K562 (cell line): ENCODE results near the gene CHD6. TPM values are rescaled to one million over a fixed set of nuclear protein-coding genes. Genes with fewer than 3 reads are reported as not detected.
A peak's percentile ranks its signal among the peaks of the same experiment; 100 is the strongest.

Source experiments
- ARID4B ChIP-seq: sonication (generic); formaldehyde crosslinking; IDR thresholded peaks from 2 replicates; pipeline ENCODE4 v1.8.0; 2022; ENCODE audit warnings: mild to moderate bottlenecking, missing genetic modification reagents
- CBFA2T2 ChIP-seq: fragments of 450-650 bp; conservative IDR thresholded peaks from 2 replicates; pipeline ENCODE4 v1.6.1; 2017; ENCODE audit warnings: mild to moderate bottlenecking
- E2F8 ChIP-seq: fragments of 450-650 bp; IDR thresholded peaks from 2 replicates; pipeline ENCODE4 v1.7.1; 2018; ENCODE audit warnings: mild to moderate bottlenecking, low read depth; ENCODE audit not compliant: partially characterized antibody
- ELF4 ChIP-seq: fragments of 450-650 bp; formaldehyde crosslinking; IDR thresholded peaks from 2 replicates; pipeline ENCODE4 v1.4.0; 2022; ENCODE audit warnings: missing genetic modification characterization
- FOSL1 ChIP-seq: fragments of 200-800 bp; sonication (Bioruptor generic); conservative IDR thresholded peaks from 2 replicates; pipeline ENCODE4 v1.6.1; 2016; ENCODE audit warnings: missing genetic modification characterization, missing compliant biosample characterization
- JUND ChIP-seq, 2 experiments: IDR thresholded peaks; 2 replicates in 1 of 2; 3 replicates in 1 of 2; pipeline ENCODE4 v1.6.1; 2011; ENCODE audit warnings: borderline replicate concordance in 2 of 2, low read depth in 2 of 2, low read length in 2 of 2, improper control_type of control experiment in 1 of 2, missing biosample characterization in 1 of 2, missing genetic modification characterization in 1 of 2, missing genetic modification reagents in 1 of 2
- PKNOX1 ChIP-seq: fragments of 450-650 bp; IDR thresholded peaks from 2 replicates; pipeline ENCODE4 v1.6.1; 2016
- SRSF1 ChIP-seq: fragments of 200-400 bp; formaldehyde crosslinking; IDR thresholded peaks from 2 replicates; pipeline ENCODE4 v1.6.1; 2017; ENCODE audit warnings: mild to moderate bottlenecking, low read depth, low read length, moderate library complexity
- ZMIZ1 ChIP-seq, 2 experiments: fragments of 150-350 bp in 1 of 2; IDR thresholded peaks; 2 replicates each; pipeline ENCODE4 v1.6.1; 2012 to 2016; ENCODE audit warnings: low read depth in 2 of 2, low read length in 2 of 2, mild to moderate bottlenecking in 1 of 2, moderate library complexity in 1 of 2
- polyA plus RNA-seq, 8 experiments: library from polyadenylated mRNA; depleted of rRNA in 4 of 8; stranded (reverse) in 5 of 8; unstranded in 3 of 8; fragments of >200 nt; fragmentation: Nextera tagmentation in 2 of 8; fragmentation: Illumina TruSeq in 1 of 8; extraction: Ambion mirVana in 2 of 8; extraction: Trizol in 1 of 8; gene quantifications; 2 replicates each; pipeline versions ENCODE4 v1.2.1 to v1.2.3, GENCODE V29; 2011 to 2014; ENCODE audit warnings: inconsistent platforms in 1 of 8, missing spikeins in 1 of 8
- total RNA-seq, 7 experiments: library from RNA; depleted of rRNA in 6 of 7; stranded (reverse); fragments of >200 nt in 6 of 7; fragmentation: Illumina TruSeq in 2 of 7; extraction: Trizol in 2 of 7; gene quantifications; 2 replicates each; pipeline versions ENCODE4 v1.2.1 to v1.2.3, GENCODE V29; 2011 to 2021; ENCODE audit warnings: low replicate concordance in 1 of 7

The CHD6 gene
- total and polyA plus RNA-seq, 9 of the 15 experiments (the other 6 are each of a cell fraction or from before 2014, with no cell fraction given), result 3.9 to 24.2 (median 12.8) TPM

GRCh38 chr20:41425180-41425884, 192.8 kb downstream of the CHD6 start (continued):
- TF ChIP-seq ARID4B (CRISPR knock-in tag) (no peak), SRSF1 (no peak), ZMIZ1 (IDR thresholded peaks at IDR 0.05; ENCODE audit: low read depth in 2 of 2, low read length in 2 of 2) (peak in 1 of 2 experiments; percentile 69; a peak in 1 of 4 replicates), PKNOX1 (no peak), FOSL1 (peak; percentile 63), CBFA2T2 (peak; percentile 75), E2F8 (no peak), ELF4 (CRISPR knock-in tag) (no peak), JUND (IDR thresholded peaks at IDR 0.05; ENCODE audit: borderline replicate concordance, low read depth, low read length) (peak; percentile 60; the same call in 1 of the 2 replicates), JUND (tag; IDR thresholded peaks at IDR 0.05; ENCODE audit: borderline replicate concordance, low read depth, low read length) (no peak; the same call in 2 of the 3 replicates)
